MCF 10A (cell line): ENCODE data around the gene SF3B3. TPM values are rescaled to one million over a fixed set of nuclear protein-coding genes. Genes with fewer than 3 reads are reported as not detected.

ENCODE experiments used
- BruUV-seq: library from RNA; stranded (reverse); fragments of 400-500 nt; replicated peaks from 2 replicates; lab custom pipeline; 2021; lab: Mats Ljungman, UMichigan
- CTCF ChIA-PET: fragments of 300-600 bp; sonication (Branson Sonifier 250); formaldehyde crosslinking; extraction: SDS; loops from one replicate; lab custom pipeline; 2021; ENCODE audit warnings: antibody characterized with exemption, inconsistent platforms; lab: Yijun Ruan, JAX
- POLR2A ChIA-PET: fragments of 300-600, 350-650 bp; sonication (Branson Sonifier 250); formaldehyde crosslinking; extraction: SDS; loops from one replicate; lab custom pipeline; 2020; ENCODE audit warnings: antibody characterized with exemption, inconsistent platforms; lab: Yijun Ruan, JAX
- DNase-seq: peaks from one replicate; pipeline ENCODE4 v3.0.0-alpha.2; 2018; ENCODE audit not compliant: unreplicated experiment
- H3K27ac Mint-ChIP-seq: one replicate; pipeline ENCODE4 v1.8.0; 2022; ENCODE audit warnings: mild to moderate bottlenecking, low read depth, mixed read lengths; ENCODE audit not compliant: unreplicated experiment
- H3K27me3 Mint-ChIP-seq: one replicate; pipeline ENCODE4 v1.8.0; 2022; ENCODE audit warnings: mixed read lengths; ENCODE audit not compliant: insufficient read depth, unreplicated experiment
- H3K36me3 Mint-ChIP-seq: one replicate; pipeline ENCODE4 v1.8.0; 2022; ENCODE audit warnings: mild to moderate bottlenecking, moderate library complexity, mixed read lengths; ENCODE audit not compliant: insufficient read depth, unreplicated experiment
- H3K4me1 Mint-ChIP-seq: one replicate; pipeline ENCODE4 v1.8.0; 2022; ENCODE audit warnings: mixed read lengths; ENCODE audit not compliant: insufficient read depth, unreplicated experiment
- H3K4me3 Mint-ChIP-seq: one replicate; pipeline ENCODE4 v1.8.0; 2022; ENCODE audit warnings: mild to moderate bottlenecking, moderate library complexity, mixed read lengths; ENCODE audit not compliant: unreplicated experiment
- H3K9me3 Mint-ChIP-seq: one replicate; pipeline ENCODE4 v1.8.0; 2022; ENCODE audit warnings: mixed read lengths; ENCODE audit not compliant: unreplicated experiment
- intact Hi-C: fragments of 100-400 bp; cut with micrococcal nuclease; formaldehyde crosslinking; loops from 2 replicates; pipeline ENCODE4 v1.14.1; 2022
- total RNA-seq: library from RNA; stranded (reverse); gene quantifications from 2 replicates; pipeline ENCODE4 v1.2.3, GENCODE V29; 2022
- TF ChIP-seq, protein P1 (sequence below): fragments of 200-600 bp; IDR thresholded peaks from one replicate; pipeline ENCODE4 v1.8.0; 2022; ENCODE audit warnings: antibody characterized with exemption, mild to moderate bottlenecking; ENCODE audit not compliant: unreplicated experiment

The SF3B3 gene
- total RNA-seq, 1 experiment from 2014 or later, result 309 TPM

DNA sequence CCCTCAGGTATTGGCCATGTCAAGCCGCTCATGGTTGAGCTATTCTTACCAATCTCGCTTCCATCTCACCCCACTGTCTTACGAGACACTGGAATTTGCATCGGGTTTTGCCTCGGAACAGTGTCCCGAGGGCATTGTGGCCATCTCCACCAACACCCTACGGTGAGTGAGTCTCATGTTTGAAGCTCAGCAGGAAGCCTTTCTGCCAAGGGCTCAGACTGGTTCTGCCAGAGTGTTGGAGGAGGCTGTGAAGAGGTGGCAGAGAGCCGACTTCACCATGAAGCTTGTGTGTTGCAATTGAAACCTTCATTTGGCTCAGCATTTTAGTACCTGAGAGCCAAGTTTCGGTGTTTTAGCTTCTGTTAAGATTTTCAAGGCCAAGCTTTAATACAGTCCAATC is 38.0 kb downstream of the SF3B3 start:
- intact Hi-C loops, result no loop called here
- ChIA-PET POLR2A (interaction anchor here (0.7 to 3.0 kb wide), 6 partner anchors 8 to 203 kb away, joined by 3 to 9 read pairs (median 5); no protein-coding TSS in a partner anchor), CTCF (interaction anchor here (0.5 to 1.4 kb wide), 12 partner anchors 9 to 935 kb away, joined by 3 to 13 read pairs (median 3); no protein-coding TSS in a partner anchor)
- no peaks in the 10 kb centered on the region for H3K9me3 Mint-ChIP-seq
- no TSS peak for BruUV-seq
- peaks cover 100% of the 10 kb centered on the region for H3K36me3 Mint-ChIP-seq
- TF ChIP-seq, protein P1, sequence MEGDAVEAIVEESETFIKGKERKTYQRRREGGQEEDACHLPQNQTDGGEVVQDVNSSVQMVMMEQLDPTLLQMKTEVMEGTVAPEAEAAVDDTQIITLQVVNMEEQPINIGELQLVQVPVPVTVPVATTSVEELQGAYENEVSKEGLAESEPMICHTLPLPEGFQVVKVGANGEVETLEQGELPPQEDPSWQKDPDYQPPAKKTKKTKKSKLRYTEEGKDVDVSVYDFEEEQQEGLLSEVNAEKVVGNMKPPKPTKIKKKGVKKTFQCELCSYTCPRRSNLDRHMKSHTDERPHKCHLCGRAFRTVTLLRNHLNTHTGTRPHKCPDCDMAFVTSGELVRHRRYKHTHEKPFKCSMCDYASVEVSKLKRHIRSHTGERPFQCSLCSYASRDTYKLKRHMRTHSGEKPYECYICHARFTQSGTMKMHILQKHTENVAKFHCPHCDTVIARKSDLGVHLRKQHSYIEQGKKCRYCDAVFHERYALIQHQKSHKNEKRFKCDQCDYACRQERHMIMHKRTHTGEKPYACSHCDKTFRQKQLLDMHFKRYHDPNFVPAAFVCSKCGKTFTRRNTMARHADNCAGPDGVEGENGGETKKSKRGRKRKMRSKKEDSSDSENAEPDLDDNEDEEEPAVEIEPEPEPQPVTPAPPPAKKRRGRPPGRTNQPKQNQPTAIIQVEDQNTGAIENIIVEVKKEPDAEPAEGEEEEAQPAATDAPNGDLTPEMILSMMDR, result no peak
- H3K27ac Mint-ChIP-seq, result peak overlapping the region; percentile 20
- H3K4me3 Mint-ChIP-seq, result no peak overlapping the region
- peaks cover 5% of the 10 kb centered on the region for H3K4me1 Mint-ChIP-seq
- peak; percentile 88 for DNase-seq
- no peaks in the 10 kb centered on the region for H3K27me3 Mint-ChIP-seq

DNA sequence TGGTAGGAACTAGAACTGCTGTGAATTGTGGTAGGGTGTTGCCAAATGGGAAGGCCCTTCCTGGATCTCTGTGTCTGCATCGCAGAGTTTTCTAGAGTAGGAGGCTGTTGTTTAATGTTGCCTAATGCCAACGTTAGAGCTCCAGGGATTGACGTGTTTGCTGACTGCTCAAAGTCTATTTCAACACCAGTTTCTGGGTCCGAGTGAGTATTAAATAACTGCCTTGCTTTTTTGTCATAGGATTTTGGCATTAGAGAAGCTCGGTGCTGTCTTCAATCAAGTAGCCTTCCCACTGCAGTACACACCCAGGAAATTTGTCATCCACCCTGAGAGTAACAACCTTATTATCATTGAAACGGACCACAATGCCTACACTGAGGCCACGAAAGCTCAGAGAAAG is 40.0 kb downstream of the SF3B3 start:
- Mint-ChIP-seq H3K36me3 (peaks cover 100% of the 10 kb centered on the region), H3K9me3 (no peaks in the 10 kb centered on the region), H3K27me3 (no peaks in the 10 kb centered on the region), H3K27ac (peak overlapping the region; percentile 49), H3K4me3 (no peak overlapping the region), H3K4me1 (peaks cover 5% of the 10 kb centered on the region)
- TF ChIP-seq, protein P1, result no peak
- intact Hi-C loops, result no loop called here
- ChIA-PET POLR2A (interaction anchor here (0.6 to 3.0 kb wide), 3 partner anchors 10 to 40 kb away, joined by 3 to 9 read pairs (median 4); no protein-coding TSS in a partner anchor), CTCF (interaction anchor here (0.6 to 3.7 kb wide), 4 partner anchors 9 to 207 kb away, joined by 3 to 22 read pairs (median 8); no protein-coding TSS in a partner anchor)
- BruUV-seq, result no TSS peak
- peak; percentile 87 for DNase-seq

DNA sequence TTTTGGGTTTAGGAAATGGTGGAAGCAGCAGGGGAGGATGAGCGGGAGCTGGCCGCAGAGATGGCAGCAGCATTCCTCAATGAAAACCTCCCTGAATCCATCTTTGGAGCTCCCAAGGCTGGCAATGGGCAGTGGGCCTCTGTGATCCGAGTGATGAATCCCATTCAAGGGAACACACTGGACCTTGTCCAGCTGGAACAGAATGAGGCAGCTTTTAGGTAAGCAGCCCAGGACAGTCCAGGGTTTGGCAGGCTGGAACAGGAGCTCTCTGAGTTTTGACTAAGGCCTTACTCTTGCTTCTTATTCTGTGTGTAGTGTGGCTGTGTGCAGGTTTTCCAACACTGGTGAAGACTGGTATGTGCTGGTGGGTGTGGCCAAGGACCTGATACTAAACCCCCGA is 41.4 kb downstream of the SF3B3 start:
- Mint-ChIP-seq H3K27ac (no peak overlapping the region), H3K27me3 (no peaks in the 10 kb centered on the region), H3K36me3 (peaks cover 100% of the 10 kb centered on the region), H3K4me1 (peaks cover 5% of the 10 kb centered on the region), H3K9me3 (no peaks in the 10 kb centered on the region), H3K4me3 (no peak overlapping the region)
- BruUV-seq, result no TSS peak
- ChIA-PET CTCF (interaction anchor here (0.5 to 3.7 kb wide), 7 partner anchors 8 to 206 kb away, joined by 3 to 22 read pairs (median 3); no protein-coding TSS in a partner anchor), POLR2A (interaction anchor here (1.1 kb wide), 1 partner anchor 11 kb away, joined by 3 read pairs; no protein-coding TSS in a partner anchor)
- intact Hi-C loops, result no loop called here
- DNase-seq, result no peak
- TF ChIP-seq, protein P1, result no peak

GRCh38 chr16:70568601-70569237 is 45.1 kb downstream of the SF3B3 start:
- intact Hi-C loops, result no loop called here
- ChIA-PET CTCF (interaction anchor here (0.6 to 2.6 kb wide), 6 partner anchors 10 to 85 kb away, joined by 3 to 14 read pairs (median 4); no protein-coding TSS in a partner anchor), POLR2A (interaction anchor here (0.6 to 2.3 kb wide), 5 partner anchors 8 to 86 kb away, joined by 3 to 6 read pairs (median 5); no protein-coding TSS in a partner anchor)
- Mint-ChIP-seq H3K36me3 (peaks cover 100% of the 10 kb centered on the region), H3K9me3 (no peaks in the 10 kb centered on the region), H3K4me3 (no peak overlapping the region), H3K27me3 (no peaks in the 10 kb centered on the region), H3K27ac (peak overlapping the region; percentile 67), H3K4me1 (peaks cover 20% of the 10 kb centered on the region)
- BruUV-seq, result no TSS peak
- DNase-seq, result no peak
- TF ChIP-seq, protein P1, result no peak
